ENCODE results near the gene CEBPG. TPM values are rescaled to one million over a fixed set of nuclear protein-coding genes. Genes with fewer than 3 reads are reported as not detected.

CEBPG gene
- total and polyA plus RNA-seq, 12 donors, result 10.4 to 22.2 (median 14.3) TPM

- intact Hi-C loops (cut with DNase I), result loop anchor here in 2 of 10 donors (5.0 kb wide), 2 partner anchors 73 to 403 kb away; no protein-coding TSS in a partner anchor
- 95% methylated on average over 3 of the region's 3 CpGs for WGBS, 2 donors
- DNase-seq, result no peak
- H3K4me1 ChIP-seq, result peaks cover 0 to 26% (median 0%) of the 10 kb centered on the region in 9 donors
- no peak overlapping the region for H3K27ac ChIP-seq
- H3K36me3 ChIP-seq, result no peaks in the 10 kb centered on the region
- no peak for ATAC-seq
- peaks cover 0 to 7% (median 1%) of the 10 kb centered on the region in 7 donors for H3K27me3 ChIP-seq
- peaks cover 0 to 2% (median 0%) of the 10 kb centered on the region in 11 donors for H3K9me3 ChIP-seq
- no peak overlapping the region for H3K4me3 ChIP-seq
- TF ChIP-seq CTCF (IDR thresholded peaks at IDR 0.05), result no peak
These were observed 39.2 kb upstream of the CEBPG start for GRCh38 chr19:33334271-33334670.

- intact Hi-C loops (cut with DNase I), result no loop called here
- H3K27ac ChIP-seq, result no peak overlapping the region
- H3K36me3 ChIP-seq, result no peaks in the 10 kb centered on the region
- H3K27me3 ChIP-seq, result peaks cover 0 to 5% (median 0%) of the 10 kb centered on the region in 7 donors
- DNase-seq (no peak), ATAC-seq (no peak)
- H3K4me3 ChIP-seq, result no peak overlapping the region
- H3K4me1 ChIP-seq, result peaks cover 0 to 14% (median 0%) of the 10 kb centered on the region in 9 donors
- peaks cover 0 to 2% (median 0%) of the 10 kb centered on the region in 11 donors for H3K9me3 ChIP-seq
- no peak for TF ChIP-seq CTCF (IDR thresholded peaks at IDR 0.05)
- WGBS, 2 donors, result 38 to 52% methylated on average over 5 of the region's 5 CpGs
These were observed 38.1 kb upstream of the CEBPG start for GRCh38 chr19:33335446-33335845.

- TF ChIP-seq CTCF (IDR thresholded peaks at IDR 0.05), result no peak
- H3K4me3 ChIP-seq, result no peak overlapping the region
- no peaks in the 10 kb centered on the region for H3K9me3 ChIP-seq
- H3K27me3 ChIP-seq, result peaks cover 0 to 24% (median 0%) of the 10 kb centered on the region in 7 donors
- no peak for DNase-seq
- ATAC-seq, result no peak
- no peak overlapping the region for H3K27ac ChIP-seq
- intact Hi-C loops (cut with DNase I), result no loop called here
- 81 to 84% methylated on average over 8 of the region's 8 CpGs for WGBS, 2 donors
- peaks cover 0 to 8% (median 0%) of the 10 kb centered on the region in 9 donors for H3K4me1 ChIP-seq
- no peaks in the 10 kb centered on the region for H3K36me3 ChIP-seq
These were observed 34.2 kb upstream of the CEBPG start for GRCh38 chr19:33339016-33339984.

- Histone ChIP-seq H3K27ac (no peak overlapping the region), H3K4me3 (no peak overlapping the region), H3K4me1 (peaks cover 0 to 11% (median 0%) of the 10 kb centered on the region in 9 donors), H3K9me3 (no peaks in the 10 kb centered on the region), H3K27me3 (peaks cover 0 to 35% (median 10%) of the 10 kb centered on the region in 7 donors), H3K36me3 (no peaks in the 10 kb centered on the region)
- ATAC-seq (no peak), DNase-seq (no peak)
- TF ChIP-seq CTCF (IDR thresholded peaks at IDR 0.05), result no peak
- 26 to 27% methylated on average over 2 of the region's 2 CpGs for WGBS, 2 donors
- intact Hi-C loops (cut with DNase I), result no loop called here
These were observed 32.5 kb upstream of the CEBPG start for GRCh38 chr19:33340991-33341390.
